RWPE2 (cell line): ENCODE results near the gene PLCB1.

Source experiments
- ATAC-seq: fragments of 200-7000 bp; cut with Tn5 transposase; 3 replicates; pipeline ENCODE4 v1.9.1; 2021; ENCODE audit warnings: low read depth
- DNase-seq: peaks from one replicate; pipeline ENCODE4 v3.0.0-alpha.2; 2020; ENCODE audit warnings: low spot score
- H3K27ac ChIP-seq: fragments of 450-650 bp; 2 replicates; pipeline ENCODE4 v1.5.1; 2017; ENCODE audit warnings: mild to moderate bottlenecking; ENCODE audit not compliant: poor library complexity, severe bottlenecking
- H3K27me3 ChIP-seq: fragments of 250-450 bp; sonication (Bioruptor Pico); 2 replicates; pipeline ENCODE4 v1.5.1; 2021; ENCODE audit warnings: mild to moderate bottlenecking, moderate library complexity; ENCODE audit not compliant: insufficient read depth, poor library complexity, severe bottlenecking
- H3K36me3 ChIP-seq: fragments of 250-450 bp; sonication (Bioruptor Pico); 2 replicates; pipeline ENCODE4 v1.5.1; 2020; ENCODE audit warnings: low read depth, mild to moderate bottlenecking, moderate library complexity
- H3K4me1 ChIP-seq: fragments of 250-450 bp; sonication (Bioruptor Pico); 2 replicates; pipeline ENCODE4 v1.5.1; 2021; ENCODE audit warnings: mild to moderate bottlenecking, moderate library complexity; ENCODE audit not compliant: insufficient read depth, poor library complexity, severe bottlenecking
- H3K4me3 ChIP-seq: fragments of 250-450 bp; sonication (Bioruptor Pico); 2 replicates; pipeline ENCODE4 v1.5.1; 2021; ENCODE audit warnings: mild to moderate bottlenecking, moderate library complexity; ENCODE audit not compliant: severe bottlenecking
- H3K9me3 ChIP-seq: fragments of 250-450 bp; sonication (Bioruptor Pico); 2 replicates; pipeline ENCODE4 v1.5.1; 2021; ENCODE audit warnings: mild to moderate bottlenecking, moderate library complexity; ENCODE audit not compliant: severe bottlenecking
- CTCF ChIP-seq: fragments of 450-650 bp; IDR thresholded peaks from one replicate; pipeline ENCODE4 v1.5.1; 2017; ENCODE audit warnings: mild to moderate bottlenecking, moderate library complexity; ENCODE audit not compliant: poor library complexity, severe bottlenecking

The PLCB1 gene

GRCh38 chr20:8360035-8360434 lies 228.0 kb downstream of the PLCB1 start:
- DNase-seq: no peak
- Histone ChIP-seq H3K9me3 (no peaks in the 10 kb centered on the region), H3K4me3 (no peak overlapping the region), H3K4me1 (no peaks in the 10 kb centered on the region), H3K27me3 (peaks cover 7% of the 10 kb centered on the region), H3K27ac (no peak overlapping the region), H3K36me3 (no peaks in the 10 kb centered on the region)
- TF ChIP-seq CTCF: no peak
- no peak for ATAC-seq

GRCh38 chr20:8361006-8361652 lies 229.1 kb downstream of the PLCB1 start:
- no peak for ATAC-seq
- peaks cover 7% of the 10 kb centered on the region for H3K27me3 ChIP-seq
- no peaks in the 10 kb centered on the region for H3K36me3 ChIP-seq
- no peak overlapping the region for H3K4me3 ChIP-seq
- H3K4me1 ChIP-seq: no peaks in the 10 kb centered on the region
- no peak for TF ChIP-seq CTCF
- no peaks in the 10 kb centered on the region for H3K9me3 ChIP-seq
- no peak for DNase-seq
- H3K27ac ChIP-seq: no peak overlapping the region

- no peak overlapping the region for H3K27ac ChIP-seq
- TF ChIP-seq CTCF: no peak
These were observed 229.7 kb downstream of the PLCB1 start for GRCh38 chr20:8361779-8362178.

GRCh38 chr20:8362457-8362856 lies 230.4 kb downstream of the PLCB1 start:
- Histone ChIP-seq H3K27ac (no peak overlapping the region), H3K27me3 (peaks cover 13% of the 10 kb centered on the region), H3K36me3 (no peaks in the 10 kb centered on the region), H3K4me3 (no peak overlapping the region), H3K4me1 (no peaks in the 10 kb centered on the region), H3K9me3 (no peaks in the 10 kb centered on the region)
- DNase-seq: no peak
- ATAC-seq: no peak
- TF ChIP-seq CTCF: no peak

More at GRCh38 chr20:8361779-8362178, 229.7 kb downstream of the PLCB1 start:
- Histone ChIP-seq H3K36me3 (no peaks in the 10 kb centered on the region), H3K9me3 (no peaks in the 10 kb centered on the region), H3K4me1 (no peaks in the 10 kb centered on the region), H3K4me3 (no peak overlapping the region), H3K27me3 (peaks cover 9% of the 10 kb centered on the region)
- ATAC-seq (no peak), DNase-seq (no peak)

GRCh38 chr20:8363970-8364733 lies 232.1 kb downstream of the PLCB1 start:
- no peak for TF ChIP-seq CTCF
- DNase-seq (no peak), ATAC-seq (no peak)
- Histone ChIP-seq H3K36me3 (no peaks in the 10 kb centered on the region), H3K9me3 (no peaks in the 10 kb centered on the region), H3K27ac (no peak overlapping the region), H3K4me1 (no peaks in the 10 kb centered on the region), H3K4me3 (no peak overlapping the region), H3K27me3 (peaks cover 13% of the 10 kb centered on the region)
